Measurements from ENCODE around the gene INO80D. TPM values are rescaled to one million over a fixed set of nuclear protein-coding genes. Genes with fewer than 3 reads are reported as not detected.

INO80D gene
- total RNA-seq, 4 donors from 2014 or later, result 11.3 to 16.9 (median 14.6) TPM

- Histone ChIP-seq H3K4me3 (no peak overlapping the region), H3K36me3 (peaks cover 0 to 68% of the 10 kb centered on the region in 2 donors), H3K27ac (no peak overlapping the region), H3K27me3 (no peaks in the 10 kb centered on the region), H3K9me3 (no peaks in the 10 kb centered on the region), H3K4me1 (no peaks in the 10 kb centered on the region)
- DNase-seq (no peak), ATAC-seq (no peak)
- intact Hi-C loops (cut with DNase I; ENCODE audit: low total_unique reads) (no loop called here), in situ Hi-C loops (cut with MboI; ENCODE audit: low sequenced_read_pairs in 4 of 4) (loop anchor here in 1 of 4 donors (10.0 kb wide), 1 partner anchor 64 kb away; no protein-coding TSS in a partner anchor)
- TF ChIP-seq, protein P1, sequence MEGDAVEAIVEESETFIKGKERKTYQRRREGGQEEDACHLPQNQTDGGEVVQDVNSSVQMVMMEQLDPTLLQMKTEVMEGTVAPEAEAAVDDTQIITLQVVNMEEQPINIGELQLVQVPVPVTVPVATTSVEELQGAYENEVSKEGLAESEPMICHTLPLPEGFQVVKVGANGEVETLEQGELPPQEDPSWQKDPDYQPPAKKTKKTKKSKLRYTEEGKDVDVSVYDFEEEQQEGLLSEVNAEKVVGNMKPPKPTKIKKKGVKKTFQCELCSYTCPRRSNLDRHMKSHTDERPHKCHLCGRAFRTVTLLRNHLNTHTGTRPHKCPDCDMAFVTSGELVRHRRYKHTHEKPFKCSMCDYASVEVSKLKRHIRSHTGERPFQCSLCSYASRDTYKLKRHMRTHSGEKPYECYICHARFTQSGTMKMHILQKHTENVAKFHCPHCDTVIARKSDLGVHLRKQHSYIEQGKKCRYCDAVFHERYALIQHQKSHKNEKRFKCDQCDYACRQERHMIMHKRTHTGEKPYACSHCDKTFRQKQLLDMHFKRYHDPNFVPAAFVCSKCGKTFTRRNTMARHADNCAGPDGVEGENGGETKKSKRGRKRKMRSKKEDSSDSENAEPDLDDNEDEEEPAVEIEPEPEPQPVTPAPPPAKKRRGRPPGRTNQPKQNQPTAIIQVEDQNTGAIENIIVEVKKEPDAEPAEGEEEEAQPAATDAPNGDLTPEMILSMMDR (IDR thresholded peaks at IDR 0.05 in 4 of 5, conservative IDR thresholded peaks at IDR 0.05 in 1 of 5), result no peak
- no peak for TF ChIP-seq POLR2A (IDR thresholded peaks at IDR 0.05)
Observed at GRCh38 chr2:206011018-206011614, 74.9 kb downstream of the INO80D start.

DNA sequence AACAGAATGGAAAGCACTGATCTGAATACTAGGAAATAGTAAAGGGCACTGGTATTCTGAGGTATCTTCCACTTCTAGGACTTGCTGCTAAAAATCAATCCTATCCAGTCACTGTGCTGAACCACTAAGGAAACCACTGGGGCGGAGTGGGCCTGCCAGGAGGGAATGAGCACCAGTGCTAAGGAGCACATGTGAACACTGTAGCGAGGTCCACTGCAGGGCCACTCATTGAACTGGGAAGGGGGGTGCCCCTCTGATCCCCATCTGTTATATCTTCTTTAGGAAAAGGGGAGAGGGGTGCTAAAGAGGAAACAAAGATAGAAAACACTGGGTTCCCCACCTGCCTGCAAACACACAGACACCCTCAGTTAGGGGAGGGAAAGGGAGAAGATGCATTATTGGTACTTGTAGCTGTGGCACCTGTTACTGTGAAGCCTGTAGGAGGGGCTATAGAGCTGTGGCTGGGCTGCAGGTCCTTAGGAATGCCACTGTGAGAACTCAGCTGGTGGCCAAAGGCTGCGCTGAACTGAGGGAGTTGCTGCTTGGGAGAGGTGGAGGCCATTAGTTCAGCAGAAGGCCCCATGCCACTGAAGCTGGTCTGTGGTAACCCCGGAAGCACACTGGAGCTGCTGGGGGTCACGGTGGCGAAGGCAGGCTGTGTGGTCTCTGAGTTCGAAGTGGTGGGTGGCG is 81.8 kb downstream of the INO80D start:
- H3K4me1 ChIP-seq, result peaks cover 2 to 7% of the 10 kb centered on the region in 2 donors
- DNase-seq (no peak), ATAC-seq (no peak)
- no peak for TF ChIP-seq POLR2A (IDR thresholded peaks at IDR 0.05)
- TF ChIP-seq, protein P1 (IDR thresholded peaks at IDR 0.05 in 4 of 5, conservative IDR thresholded peaks at IDR 0.05 in 1 of 5), result peak in 1 of 5 experiments; percentile 27
- H3K4me3 ChIP-seq, result no peak overlapping the region
- intact Hi-C loops (cut with DNase I; ENCODE audit: low total_unique reads), result no loop called here
- H3K9me3 ChIP-seq, result no peaks in the 10 kb centered on the region
- no peaks in the 10 kb centered on the region for H3K27me3 ChIP-seq
- peaks cover 0 to 58% of the 10 kb centered on the region in 2 donors for H3K36me3 ChIP-seq
- H3K27ac ChIP-seq, result no peak overlapping the region
- in situ Hi-C loops (cut with MboI; ENCODE audit: low sequenced_read_pairs in 4 of 4), result no loop called here

DNA sequence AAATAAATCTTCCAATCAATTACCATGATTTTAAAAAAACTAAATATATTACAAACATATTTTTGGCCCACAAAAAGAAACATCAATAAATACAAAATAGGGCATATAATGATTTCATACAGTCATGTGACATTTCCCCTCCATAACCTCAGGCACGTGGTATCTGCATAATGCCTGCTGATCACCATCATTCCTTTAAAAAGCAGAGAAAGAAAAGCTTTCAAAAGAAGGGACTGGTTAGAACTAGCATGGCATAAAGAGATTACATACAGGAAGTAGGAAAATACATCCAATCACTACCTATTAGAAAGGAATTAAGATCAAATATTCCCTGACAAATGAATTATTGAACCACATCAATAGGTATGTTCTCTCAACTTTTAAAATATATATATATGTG is 83.5 kb downstream of the INO80D start:
- Histone ChIP-seq H3K27ac (no peak overlapping the region), H3K36me3 (peaks cover 0 to 53% of the 10 kb centered on the region in 2 donors), H3K9me3 (no peaks in the 10 kb centered on the region), H3K27me3 (no peaks in the 10 kb centered on the region), H3K4me1 (peaks cover 2 to 7% of the 10 kb centered on the region in 2 donors), H3K4me3 (no peak overlapping the region)
- TF ChIP-seq POLR2A (IDR thresholded peaks at IDR 0.05), result no peak
- TF ChIP-seq, protein P1 (IDR thresholded peaks at IDR 0.05 in 4 of 5, conservative IDR thresholded peaks at IDR 0.05 in 1 of 5), result no peak
- ATAC-seq, result no peak
- in situ Hi-C loops (cut with MboI; ENCODE audit: low sequenced_read_pairs in 4 of 4), result no loop called here
- intact Hi-C loops (cut with DNase I; ENCODE audit: low total_unique reads), result no loop called here
- DNase-seq, result no peak

- TF ChIP-seq POLR2A (IDR thresholded peaks at IDR 0.05), result no peak
- TF ChIP-seq, protein P1 (IDR thresholded peaks at IDR 0.05 in 4 of 5, conservative IDR thresholded peaks at IDR 0.05 in 1 of 5), result no peak
- intact Hi-C loops (cut with DNase I; ENCODE audit: low total_unique reads), result no loop called here
Observed at GRCh38 chr2:206001912-206002311, 84.1 kb downstream of the INO80D start.

More at GRCh38 chr2:206001912-206002311, 84.1 kb downstream of the INO80D start:
- Histone ChIP-seq H3K4me1 (peaks cover 2 to 7% of the 10 kb centered on the region in 2 donors), H3K27me3 (no peaks in the 10 kb centered on the region), H3K36me3 (peaks cover 0 to 49% of the 10 kb centered on the region in 2 donors), H3K27ac (no peak overlapping the region), H3K9me3 (no peaks in the 10 kb centered on the region), H3K4me3 (no peak overlapping the region)
- DNase-seq (no peak), ATAC-seq (no peak)
- in situ Hi-C loops (cut with MboI; ENCODE audit: low sequenced_read_pairs in 4 of 4), result no loop called here
